ENCODE data around the gene SMARCAL1.

SMARCAL1 gene

GRCh38 chr2:216495656-216496055, 83.4 kb downstream of the SMARCAL1 start:
- Histone ChIP-seq H3K36me3 (ENCODE audit: control insufficient read depth in 2 of 2, insufficient read depth in 1 of 2, low read length in 2 of 2) (peaks cover 10 to 17% of the 10 kb centered on the region in 2 experiments; a peak in 2 of 3 replicates), H3K27ac (ENCODE audit: extremely low read depth, low read depth, low read length) (no peak overlapping the region), H3K9me3 (ENCODE audit: control insufficient read depth, insufficient read depth, low read depth, low read length) (no peaks in the 10 kb centered on the region), H3K4me1 (ENCODE audit: control insufficient read depth, insufficient read depth, low read length) (peaks cover 8% of the 10 kb centered on the region), H3K4me3 (ENCODE audit: low read depth, low read length) (no peak overlapping the region)
- TF ChIP-seq ZNF169 (tag by site-specific recombination; IDR thresholded peaks at IDR 0.05) (no peak), ZNF335 (tag by site-specific recombination; conservative IDR thresholded peaks at IDR 0.05) (no peak), ZNF488 (tag by site-specific recombination; IDR thresholded peaks at IDR 0.05) (no peak), ZNF354C (tag by site-specific recombination; IDR thresholded peaks at IDR 0.05; ENCODE audit: borderline replicate concordance, low read depth) (no peak), ZSCAN30 (tag by site-specific recombination; IDR thresholded peaks at IDR 0.05) (no peak), ZNF26 (tag by site-specific recombination; IDR thresholded peaks at IDR 0.05) (no peak), ZEB2 (tag by site-specific recombination; IDR thresholded peaks at IDR 0.05) (no peak), ZNF214 (tag by site-specific recombination; IDR thresholded peaks at IDR 0.05; ENCODE audit: borderline replicate concordance) (no peak), PRDM2 (tag by site-specific recombination; IDR thresholded peaks at IDR 0.05; ENCODE audit: borderline replicate concordance) (no peak), ZBTB49 (tag by site-specific recombination; IDR thresholded peaks at IDR 0.05; ENCODE audit: low read depth) (no peak), ZBTB17 (tag by site-specific recombination; IDR thresholded peaks at IDR 0.05) (no peak), ZNF513 (tag by site-specific recombination; IDR thresholded peaks at IDR 0.05) (no peak), ZNF837 (tag by site-specific recombination; IDR thresholded peaks at IDR 0.05) (no peak), SP7 (tag by site-specific recombination; IDR thresholded peaks at IDR 0.05) (no peak), SCRT2 (tag by site-specific recombination; IDR thresholded peaks at IDR 0.05) (no peak), SP3 (tag by site-specific recombination; IDR thresholded peaks at IDR 0.05) (no peak), SP2 (tag by site-specific recombination; IDR thresholded peaks at IDR 0.05) (no peak), ZNF600 (tag by site-specific recombination; IDR thresholded peaks at IDR 0.05) (no peak), PRDM10 (tag by site-specific recombination; IDR thresholded peaks at IDR 0.05) (no peak), ZNF2 (tag by site-specific recombination; IDR thresholded peaks at IDR 0.05) (no peak)
- CTCF ChIA-PET = no interaction called here
- POLR2A ChIA-PET = no interaction called here

All from HEK293 (cell line).